Measurements from ENCODE around the gene ELF2. TPM values are rescaled to one million over a fixed set of nuclear protein-coding genes. Genes with fewer than 3 reads are reported as not detected.

The ELF2 gene
- total and polyA plus RNA-seq, 2 of the 8 experiments (the other 6 are each of a cell fraction or from before 2014, with no cell fraction given): 21.1 to 44.3 TPM

- no peaks in the 10 kb centered on the region; the same call in 1 of the 2 replicates for H3K23me2 ChIP-seq (ENCODE audit: low read depth, low read length)
- no peak overlapping the region for H3K27ac ChIP-seq (ENCODE audit: low read depth, low read length)
- no peaks in the 10 kb centered on the region for H3K79me1 ChIP-seq (ENCODE audit: low read depth, low read length)
- no peak overlapping the region for H3K4ac ChIP-seq (replicated peaks; ENCODE audit: insufficient read length, low read depth, low read length)
- peak overlapping the region; percentile 48; the same call in 1 of the 2 replicates for H2BK5ac ChIP-seq (ENCODE audit: low read depth, low read length)
- CTCF ChIA-PET (ENCODE audit: partially characterized antibody): interaction anchor here (0.6 to 5.0 kb wide), 7 partner anchors 9 to 276 kb away, joined by 3 to 39 read pairs (median 3); no protein-coding TSS in a partner anchor
- H2BK20ac ChIP-seq (ENCODE audit: low read length): no peak overlapping the region
- H3K9ac ChIP-seq (replicated peaks in 1 of 4; ENCODE audit: extremely low read depth in 1 of 4, low read depth in 3 of 4, low read length in 3 of 4): no peak overlapping the region
- H3K56ac ChIP-seq (replicated peaks; ENCODE audit: insufficient read length, low read depth, low read length): no peak overlapping the region
- H3K27me3 ChIP-seq (replicated peaks in 1 of 4; ENCODE audit: control insufficient read depth in 3 of 4, extremely low read depth in 1 of 4, insufficient read depth in 3 of 4, low read length in 3 of 4): no peaks in the 10 kb centered on the region
- H4K8ac ChIP-seq (ENCODE audit: extremely low read depth, insufficient read depth, low read length): no peak overlapping the region
- H3K4me3 ChIP-seq (ENCODE audit: extremely low read depth in 1 of 4, insufficient read depth in 2 of 4, low read depth in 3 of 4, low read length in 4 of 4): peak overlapping the region in 1 of 4 experiments; percentile 34; a peak in 2 of 8 replicates
- H3K14ac ChIP-seq (ENCODE audit: insufficient read length): no peak overlapping the region
- H2BK120ac ChIP-seq (replicated peaks; ENCODE audit: low read depth, low read length): no peak overlapping the region
- H3K4me2 ChIP-seq (ENCODE audit: insufficient read depth in 1 of 2, low read depth in 2 of 2, low read length in 2 of 2): peak overlapping the region; percentile 50 to 94
- FAIRE-seq (peak; percentile 68), DNase-seq (ENCODE audit: low read depth in 1 of 2, low spot score in 2 of 2) (peak in 1 of 2 experiments; percentile 59)
- peaks cover 32 to 86% of the 10 kb centered on the region in 2 experiments for H3K79me2 ChIP-seq (ENCODE audit: control insufficient read depth in 1 of 2, insufficient read depth in 2 of 2, low read length in 2 of 2)
- H4K20me1 ChIP-seq (replicated peaks in 1 of 2; ENCODE audit: control insufficient read depth in 1 of 2, insufficient read depth in 2 of 2, low read length in 2 of 2): peaks cover 7 to 21% of the 10 kb centered on the region in 2 experiments
- no peaks in the 10 kb centered on the region; a peak in 2 of 8 replicates for H3K36me3 ChIP-seq (ENCODE audit: control insufficient read depth in 2 of 4, insufficient read depth in 4 of 4, low read length in 3 of 4)
- no peak overlapping the region for H2BK15ac ChIP-seq (ENCODE audit: low read length)
- POLR2A ChIA-PET (ENCODE audit: partially characterized antibody): interaction anchor here (0.8 to 2.6 kb wide), 8 partner anchors 8 to 272 kb away, joined by 3 to 17 read pairs (median 4); no protein-coding TSS in a partner anchor
- no peak overlapping the region for H3K23ac ChIP-seq (ENCODE audit: insufficient read length)
- 4% methylated on average over 4 of the region's 4 CpGs; no CpG with 5 or more reads in 1 of the 2 experiments for WGBS, 2 experiments (ENCODE audit: extremely low coverage in 1 of 2, insufficient coverage in 1 of 2, insufficient read length in 1 of 2, insufficient replicate concordance in 2 of 2, low coverage in 1 of 2, low lambda C conversion rate in 2 of 2, missing lambda C conversion rate in 1 of 2)
- no peak overlapping the region for H2AFZ ChIP-seq (ENCODE audit: low read length)
- no peaks in the 10 kb centered on the region for H3K9me3 ChIP-seq (ENCODE audit: insufficient read depth in 2 of 2, low read depth in 1 of 2, low read length in 1 of 2)
- no peak overlapping the region for H2AK5ac ChIP-seq (ENCODE audit: low read depth, low read length)
- peak overlapping the region; percentile 81; the same call in 1 of the 2 replicates for H3K18ac ChIP-seq (ENCODE audit: extremely low read depth, low read length)
- H3K4me1 ChIP-seq (replicated peaks in 1 of 4; ENCODE audit: control insufficient read depth in 3 of 4, insufficient read depth in 4 of 4, low read length in 3 of 4): peaks cover 8 to 24% (median 16%) of the 10 kb centered on the region in 4 experiments; a peak in 6 of 7 replicates
- H4K5ac ChIP-seq (ENCODE audit: insufficient read length, low read depth, low read length): no peak overlapping the region
- H2BK12ac ChIP-seq (ENCODE audit: low read depth, low read length): no peak overlapping the region
- H4K91ac ChIP-seq (replicated peaks; ENCODE audit: insufficient read length, low read length): no peak overlapping the region
- no peak for TF ChIP-seq HDAC6 (IDR thresholded peaks at IDR 0.05; ENCODE audit: low read depth, low read length)
- TF ChIP-seq CTCF (IDR thresholded peaks at IDR 0.05; ENCODE audit: control extremely low read depth in 1 of 3, insufficient read depth in 1 of 3, low read depth in 1 of 3, low read length in 3 of 3): peak in 1 of 3 experiments; percentile 29; a peak in 1 of 4 replicates
- TF ChIP-seq CEBPB (IDR thresholded peaks at IDR 0.05; ENCODE audit: low read depth, low read length): no peak
- TF ChIP-seq SIX5 (IDR thresholded peaks at IDR 0.05; ENCODE audit: low read depth, low read length): no peak
- no peak for TF ChIP-seq CREB1 (IDR thresholded peaks at IDR 0.05)
- TF ChIP-seq KDM5A (IDR thresholded peaks at IDR 0.05; ENCODE audit: low read length): no peak
- no peak for TF ChIP-seq KDM4A (IDR thresholded peaks at IDR 0.05; ENCODE audit: low read depth, low read length, severe bottlenecking)
- no peak for TF ChIP-seq SP4 (IDR thresholded peaks at IDR 0.05; ENCODE audit: low read length)
- TF ChIP-seq TBP (IDR thresholded peaks at IDR 0.05; ENCODE audit: low read depth, low read length): no peak
- no peak for TF ChIP-seq PHF8 (conservative IDR thresholded peaks at IDR 0.05; ENCODE audit: low read depth, low read length)
- no peak for TF ChIP-seq KDM1A (IDR thresholded peaks at IDR 0.05; ENCODE audit: borderline replicate concordance, low read length)
These were observed 156.6 kb downstream of the ELF2 start for GRCh38 chr4:139020384-139020783.
